Activated CD4-positive, alpha-beta T cell treated with anti-CD3 and anti-CD28 coated beads, Interleukin-10, Interleukin-2, amounts not matched to agents 100 ng/mL and 50 ng/mL, durations not matched to agents 16 hours and 8 hours (primary cell): ENCODE results near the gene GABRB1.
A peak's percentile ranks its signal among the peaks of the same experiment; 100 is the strongest.

Experiments
- DNase-seq: peaks from one replicate; pipeline ENCODE4 v3.0.0-alpha.2; 2020

GABRB1 gene

DNA sequence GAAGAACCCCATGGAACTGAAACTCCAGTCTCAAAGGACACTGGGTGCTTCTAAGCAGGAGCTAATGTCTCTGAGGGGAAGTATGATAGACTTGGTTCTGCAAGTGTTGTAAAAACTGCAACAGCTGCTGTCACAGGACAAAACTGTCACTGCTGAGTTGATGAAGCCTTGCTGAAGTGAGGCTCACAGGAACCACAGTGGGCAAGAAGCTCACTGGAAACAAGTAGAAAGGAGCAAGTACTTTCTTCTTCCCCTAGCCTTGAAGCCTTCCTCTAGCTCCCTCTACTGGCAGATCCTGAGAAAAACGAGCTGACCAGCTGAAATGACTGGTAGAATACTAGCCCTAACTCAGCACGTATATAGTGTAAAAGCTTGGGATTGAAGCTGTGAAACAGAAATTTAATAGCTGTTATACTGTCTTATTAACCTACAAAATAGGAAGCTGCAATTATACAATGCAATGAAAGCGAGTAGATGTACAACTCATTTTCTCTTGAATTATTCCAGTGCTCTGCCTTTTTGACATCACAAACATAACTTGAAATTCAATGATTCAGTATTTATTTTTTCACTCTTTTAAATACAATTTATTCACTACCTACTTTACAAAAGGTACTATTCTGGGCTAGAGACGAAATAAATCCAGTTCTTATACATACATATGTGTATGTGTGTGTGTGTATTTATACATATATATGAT is 91.4 kb downstream of the GABRB1 start:
- DNase-seq, result peak; percentile 75

DNA sequence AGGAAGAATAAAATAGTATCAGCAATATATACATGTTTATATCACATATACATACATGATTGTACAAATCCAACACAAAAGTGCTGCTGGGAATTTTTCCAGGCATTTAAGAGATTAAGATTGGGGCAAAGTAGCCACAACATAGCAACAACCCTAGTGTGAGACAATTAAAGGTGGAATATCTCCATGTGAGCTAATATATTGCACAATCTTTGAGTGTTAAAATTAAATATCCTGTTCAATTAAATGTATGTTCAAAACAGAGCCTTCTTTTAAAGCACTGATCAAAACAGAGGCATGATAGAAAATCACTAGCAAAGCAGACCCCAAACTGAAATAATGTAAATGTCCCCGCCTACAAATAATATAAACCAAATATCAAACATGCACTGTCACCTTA is 97.6 kb downstream of the GABRB1 start:
- DNase-seq, result no peak

DNA sequence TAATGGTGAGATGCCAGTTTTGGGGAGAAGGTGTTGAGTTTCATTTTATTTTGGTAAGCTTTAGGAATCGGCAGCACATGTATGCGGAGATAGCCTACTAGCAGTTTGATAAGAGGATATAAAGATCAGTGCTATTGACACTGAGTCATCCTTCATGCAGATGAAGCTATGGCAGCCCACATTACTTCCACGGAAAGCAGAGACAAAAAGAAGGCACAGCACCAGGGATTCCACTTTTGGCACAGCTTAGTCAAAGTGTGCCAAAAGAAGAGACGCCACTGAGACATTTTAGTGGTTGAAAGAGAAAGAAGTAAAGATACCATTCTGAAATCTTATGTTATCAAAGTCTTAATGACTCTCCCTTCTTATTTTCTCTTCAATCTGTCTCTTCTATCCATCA is 103.8 kb downstream of the GABRB1 start:
- no peak for DNase-seq

DNA sequence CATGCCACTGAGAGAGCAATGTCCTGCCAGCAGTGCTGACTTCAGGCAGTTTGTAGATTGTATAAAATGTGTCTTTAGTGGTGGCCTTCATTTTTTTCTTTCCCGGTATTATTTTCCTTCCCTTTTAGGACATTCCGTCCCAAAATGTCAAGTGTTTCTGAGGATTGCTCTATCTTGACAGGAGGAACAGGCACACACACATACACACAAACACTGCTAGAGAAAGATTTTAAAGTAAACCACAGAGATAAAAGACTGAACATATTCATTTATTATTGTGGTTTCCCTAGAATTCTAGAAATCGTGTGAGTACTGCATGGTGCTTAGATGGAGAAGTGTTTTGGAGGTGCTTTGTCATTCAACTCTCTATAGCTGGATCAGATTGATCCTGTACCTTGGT is 111.9 kb downstream of the GABRB1 start:
- no peak for DNase-seq

DNA sequence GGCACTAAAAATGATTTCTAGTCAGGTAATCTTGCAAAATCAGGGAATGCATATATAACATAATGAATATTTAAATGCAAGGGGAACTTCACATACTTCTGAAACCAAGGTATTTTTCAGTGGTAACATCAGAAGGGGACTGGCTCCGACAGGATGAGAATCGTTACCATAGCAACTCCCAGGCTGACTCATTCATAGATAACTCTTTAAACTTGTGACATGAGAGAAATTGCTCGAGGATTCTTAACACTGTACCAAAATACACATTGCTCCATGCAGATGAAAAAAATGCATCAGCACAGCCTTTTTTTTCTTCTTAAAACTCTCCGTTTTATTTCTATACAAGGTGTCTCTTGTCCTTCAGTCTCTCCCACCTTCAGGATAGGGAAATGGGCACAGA is 114.3 kb downstream of the GABRB1 start:
- DNase-seq, result peak; percentile 70

DNA sequence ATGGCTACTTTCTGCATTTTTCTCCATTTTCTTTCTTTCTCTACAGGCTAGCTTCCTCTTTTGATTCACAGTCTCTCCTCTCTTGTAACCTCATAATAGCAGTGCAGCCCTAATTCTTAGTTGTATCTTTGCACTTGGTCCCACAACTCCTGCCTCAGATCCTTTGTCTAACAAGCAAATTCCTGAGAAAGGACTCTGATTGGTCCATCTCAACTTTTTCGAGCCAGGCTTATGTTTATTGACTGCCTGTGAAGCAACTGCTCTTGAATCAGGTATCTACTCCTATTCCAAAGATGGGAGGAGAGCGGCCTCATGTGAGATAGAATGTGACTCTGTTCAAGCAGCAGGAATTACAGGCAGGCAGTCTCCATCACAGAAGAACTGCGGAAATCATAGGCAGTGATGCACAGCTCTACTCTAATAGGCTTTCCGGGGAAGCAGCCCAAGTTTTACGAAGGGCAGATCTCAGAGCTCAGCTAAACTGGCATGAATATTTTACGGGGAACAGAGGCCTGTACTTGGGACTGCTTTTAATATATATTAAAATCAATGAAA is 123.5 kb downstream of the GABRB1 start:
- DNase-seq, result no peak

DNA sequence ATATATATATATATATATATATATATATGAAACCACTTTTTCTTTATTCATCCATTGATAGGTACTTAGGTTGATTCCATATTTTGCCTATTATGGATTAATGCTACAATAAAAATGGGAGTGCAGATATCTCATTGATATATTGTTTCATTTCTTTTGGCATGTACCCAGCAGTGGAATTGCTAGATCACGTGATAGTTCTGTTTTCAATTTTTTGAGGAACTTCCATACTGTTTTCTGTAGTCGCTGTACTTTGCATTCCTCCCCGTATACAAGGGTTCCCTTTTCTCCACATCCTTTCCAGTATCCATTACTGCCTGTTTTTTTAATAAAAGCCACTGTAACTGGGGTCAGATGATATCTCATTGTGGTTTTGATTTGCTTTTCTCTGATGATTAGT is 124.6 kb downstream of the GABRB1 start:
- no peak for DNase-seq

DNA sequence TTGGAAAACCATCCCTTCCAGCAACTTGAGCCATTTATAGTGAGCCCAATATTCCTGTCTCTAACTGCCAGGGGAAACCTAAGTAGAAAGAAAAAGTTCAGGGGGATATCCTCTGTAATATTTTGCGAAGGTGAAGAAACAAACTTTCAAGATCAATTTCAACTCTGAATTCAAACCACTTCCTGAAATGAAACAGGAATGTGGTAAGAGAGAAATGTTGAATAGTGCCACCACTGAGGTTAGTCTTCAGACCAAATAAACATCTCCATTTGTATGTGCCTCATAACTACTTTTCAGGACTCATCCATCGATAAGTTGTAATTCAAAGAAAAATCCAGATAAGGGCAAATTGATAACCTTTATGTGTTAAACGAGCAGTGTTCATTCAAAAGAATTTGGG is 128.7 kb downstream of the GABRB1 start:
- no peak for DNase-seq

DNA sequence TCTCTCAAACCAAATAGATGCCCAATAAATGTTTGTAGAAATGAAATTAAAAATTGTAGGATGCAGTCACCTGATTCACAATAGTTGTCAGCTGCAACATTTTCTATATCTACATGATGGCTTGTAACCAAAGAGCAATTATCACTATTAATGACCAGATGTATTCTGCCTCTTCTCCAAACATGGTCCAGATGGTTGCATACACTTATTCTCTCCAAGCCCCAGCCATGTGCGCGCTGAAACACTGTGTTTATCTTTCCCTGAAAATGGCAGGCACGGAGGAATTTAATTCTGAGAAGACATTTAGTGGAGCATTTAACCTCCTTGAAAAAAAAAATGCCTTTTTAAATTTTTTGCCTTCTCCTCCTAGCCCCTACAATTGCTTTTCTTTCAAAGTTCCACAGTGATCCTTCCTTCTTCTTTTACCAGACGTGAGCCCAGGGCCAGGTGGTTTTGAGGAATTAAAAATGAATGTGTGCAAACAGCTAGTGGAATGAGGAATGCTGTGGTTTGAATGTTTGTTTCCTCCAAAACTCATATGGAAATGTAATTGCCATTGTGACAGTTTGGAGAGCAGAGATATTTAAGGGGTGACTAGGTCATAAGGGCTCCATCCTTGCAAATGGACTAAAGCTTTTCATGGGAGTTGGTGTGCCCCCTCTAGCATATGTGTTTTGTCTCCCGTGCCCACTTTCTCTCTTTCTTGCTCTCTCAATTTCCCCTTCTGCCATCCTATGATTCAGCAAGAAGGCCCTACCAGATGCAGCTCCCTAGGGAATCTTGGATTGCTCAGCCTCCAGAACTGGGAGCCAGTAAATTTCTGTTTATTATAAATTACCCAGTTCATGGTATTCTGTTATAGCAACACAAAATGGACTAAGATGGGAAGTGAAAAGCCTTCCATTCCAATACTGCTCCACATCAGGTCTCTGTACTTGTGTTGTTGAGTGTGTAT is 136.0 kb downstream of the GABRB1 start:
- no peak for DNase-seq

DNA sequence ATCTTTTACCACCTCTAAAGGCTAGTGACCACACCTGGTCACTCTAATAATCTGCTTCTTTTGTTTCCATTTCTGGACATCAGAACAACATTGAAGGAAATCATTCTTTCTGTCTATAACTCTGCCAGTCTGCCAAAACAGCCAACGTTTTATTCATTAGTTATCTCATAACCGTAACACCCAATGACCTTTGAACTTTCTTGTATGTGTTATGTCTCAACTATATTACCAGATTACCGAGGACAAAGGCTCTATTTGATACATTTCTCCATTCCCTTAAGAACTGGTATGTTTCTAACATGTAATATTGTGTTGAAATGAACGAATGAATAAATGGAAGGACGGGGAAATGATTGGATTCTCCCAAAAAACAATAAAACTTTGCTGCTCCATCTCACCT is 152.7 kb downstream of the GABRB1 start:
- DNase-seq, result no peak

DNA sequence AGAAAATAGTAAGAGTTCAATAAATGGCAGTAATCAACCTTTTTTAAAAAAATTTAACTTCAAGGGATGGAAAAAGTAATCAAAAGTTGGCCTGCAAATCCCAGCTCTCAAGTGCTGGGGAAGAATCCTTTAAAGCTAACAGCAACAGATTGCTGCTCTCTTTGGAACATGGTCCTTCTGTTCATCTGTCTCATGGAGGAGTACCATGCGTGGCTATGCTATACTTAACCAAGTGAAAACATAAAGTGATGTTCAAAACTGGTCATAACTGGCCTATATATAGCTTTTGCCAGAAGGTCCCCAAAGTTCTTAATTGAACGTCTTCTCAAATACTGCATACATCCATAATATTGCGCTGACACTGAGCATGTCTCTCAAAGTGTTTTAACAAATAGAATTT is 154.4 kb downstream of the GABRB1 start:
- no peak for DNase-seq

DNA sequence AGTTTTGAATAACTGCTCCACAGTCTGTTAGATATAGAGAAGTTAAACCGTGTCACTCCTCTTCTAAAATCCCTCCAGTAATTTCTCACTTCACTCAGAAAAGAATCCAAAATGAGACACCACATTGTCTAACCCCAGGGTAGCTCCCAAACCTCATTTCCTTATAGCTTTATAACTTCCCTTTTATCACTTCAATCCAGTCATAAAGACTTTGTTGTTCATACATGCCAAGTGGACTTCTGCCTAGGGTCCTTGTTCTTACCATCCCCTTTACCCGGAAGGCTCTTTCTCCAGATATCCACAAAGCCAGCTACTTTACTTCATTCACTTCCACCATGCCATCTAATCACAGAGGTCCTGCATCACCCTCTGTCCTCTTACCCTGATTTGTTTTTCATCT is 156.2 kb downstream of the GABRB1 start:
- no peak for DNase-seq

DNA sequence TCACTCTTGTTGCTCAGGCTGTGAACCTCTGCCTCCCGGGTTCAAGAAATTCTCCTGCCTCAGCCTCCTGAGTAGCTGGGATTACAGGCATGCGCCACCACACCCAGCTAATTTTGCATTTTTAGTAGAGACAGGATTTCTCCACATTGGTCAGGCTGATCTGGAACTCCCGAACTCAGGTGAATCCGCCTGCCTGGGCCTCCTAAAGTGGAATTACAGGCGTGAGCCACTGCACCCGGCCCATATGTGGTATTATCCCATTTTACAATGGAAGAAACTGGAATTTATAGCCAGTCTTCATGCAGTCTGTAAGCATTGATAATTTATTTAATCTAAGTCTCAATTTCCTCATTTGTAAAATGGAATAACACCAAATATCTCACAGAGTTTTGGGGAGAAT is 161.8 kb downstream of the GABRB1 start:
- DNase-seq, result no peak

DNA sequence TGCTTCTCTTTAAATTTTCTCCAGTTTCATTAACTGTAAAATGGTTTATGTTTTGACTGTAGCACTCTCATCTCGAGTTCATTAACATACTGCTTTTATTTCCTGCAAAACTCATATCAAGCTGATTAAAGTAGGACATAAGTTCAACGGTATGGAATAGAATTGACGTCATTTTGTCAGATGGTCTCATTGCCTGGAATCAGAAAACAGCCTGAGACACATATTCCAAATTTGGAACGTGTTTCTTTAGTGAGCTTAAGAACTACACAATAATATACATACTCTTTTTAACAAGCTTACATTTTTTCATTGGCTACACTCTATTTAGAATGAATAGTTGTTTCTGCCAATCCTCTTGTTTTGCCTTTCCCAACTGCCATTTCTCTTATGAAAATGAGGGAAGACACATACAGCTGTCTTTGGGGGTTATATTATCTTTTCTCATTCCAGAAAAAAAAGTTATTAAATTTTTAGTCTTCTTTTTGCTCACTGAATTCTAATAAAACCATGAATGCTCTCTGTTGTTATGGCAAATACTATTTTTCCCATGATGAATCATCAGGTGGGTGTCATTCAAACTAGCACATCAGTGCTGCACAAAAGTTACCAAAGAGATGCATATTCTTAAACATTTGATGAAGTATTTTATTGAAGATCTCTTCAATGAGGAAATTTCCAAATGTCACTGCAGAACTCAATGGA is 162.8 kb downstream of the GABRB1 start:
- DNase-seq, result no peak

DNA sequence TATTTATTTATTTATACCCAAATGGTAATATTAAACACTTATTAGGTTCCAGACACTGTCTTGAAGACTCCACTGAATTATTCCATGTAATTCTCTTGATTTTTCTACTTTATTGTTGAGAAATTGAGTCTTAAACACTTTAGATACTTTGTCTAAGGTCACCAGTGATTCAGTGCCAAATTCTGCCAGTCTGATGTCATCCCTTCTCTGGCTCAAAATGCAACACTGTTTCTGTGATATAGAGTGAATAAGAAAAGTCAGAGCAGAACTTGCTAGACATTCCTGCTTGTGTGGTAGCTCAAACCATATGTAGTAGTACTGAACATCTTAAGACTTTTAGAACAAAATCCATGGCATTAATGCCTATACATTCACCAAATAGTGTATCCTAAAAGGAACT is 164.3 kb downstream of the GABRB1 start:
- DNase-seq, result no peak

DNA sequence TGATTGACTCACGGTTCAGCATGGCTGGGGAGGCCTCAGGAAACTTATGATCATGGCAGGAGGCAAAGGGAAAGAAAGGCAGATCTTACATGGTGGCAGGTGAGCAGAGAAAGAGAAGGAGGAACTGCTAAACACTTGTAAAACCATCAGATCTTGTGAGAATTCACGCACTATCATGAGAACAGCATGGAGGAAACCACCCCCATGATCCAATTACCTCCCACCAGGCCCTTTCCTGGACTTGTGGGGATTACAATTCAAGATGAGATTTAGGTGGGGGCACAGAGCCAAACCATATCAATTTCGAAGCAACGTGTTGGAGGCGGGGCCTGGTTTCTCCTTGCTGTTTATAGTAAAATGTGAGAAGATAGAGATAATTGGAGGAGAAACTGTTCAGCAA is 167.4 kb downstream of the GABRB1 start:
- DNase-seq, result no peak

DNA sequence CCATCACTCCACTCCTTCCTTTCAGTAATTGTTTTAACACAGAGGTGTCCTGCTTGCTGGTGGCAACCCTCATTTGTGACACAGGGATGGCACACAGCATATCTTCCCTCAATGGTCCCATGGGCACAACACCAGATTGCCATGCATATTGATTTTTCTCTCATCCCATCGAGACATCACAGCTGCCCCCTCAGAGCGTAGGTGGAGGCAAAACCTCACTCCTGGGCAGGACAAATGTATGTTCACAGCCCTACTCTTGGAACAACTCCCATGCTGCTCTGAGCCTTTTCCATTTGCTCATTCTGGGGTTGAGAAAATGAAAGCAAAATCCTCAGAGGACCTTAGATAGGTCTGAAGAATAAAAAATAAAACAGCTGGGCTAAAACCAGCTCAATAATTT is 172.2 kb downstream of the GABRB1 start:
- no peak for DNase-seq

DNA sequence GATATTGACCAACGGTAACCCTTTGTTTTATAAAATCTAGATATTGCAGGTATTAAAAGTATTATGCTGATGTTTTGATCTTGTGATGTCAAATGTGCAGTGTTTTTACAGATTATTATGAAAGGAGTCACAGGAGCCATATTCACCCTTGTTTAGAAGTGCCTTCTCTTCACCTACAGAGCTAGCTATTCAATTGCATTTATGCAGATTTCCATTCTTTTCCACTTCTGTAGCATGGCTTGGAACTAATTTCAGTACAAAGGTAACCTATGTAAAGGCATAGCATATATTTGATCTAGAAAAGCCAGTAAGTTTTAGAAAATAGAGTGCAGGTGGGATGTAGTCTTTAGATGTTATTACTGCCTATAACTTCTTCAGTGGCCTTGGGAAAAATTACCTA is 176.2 kb downstream of the GABRB1 start:
- DNase-seq, result no peak

DNA sequence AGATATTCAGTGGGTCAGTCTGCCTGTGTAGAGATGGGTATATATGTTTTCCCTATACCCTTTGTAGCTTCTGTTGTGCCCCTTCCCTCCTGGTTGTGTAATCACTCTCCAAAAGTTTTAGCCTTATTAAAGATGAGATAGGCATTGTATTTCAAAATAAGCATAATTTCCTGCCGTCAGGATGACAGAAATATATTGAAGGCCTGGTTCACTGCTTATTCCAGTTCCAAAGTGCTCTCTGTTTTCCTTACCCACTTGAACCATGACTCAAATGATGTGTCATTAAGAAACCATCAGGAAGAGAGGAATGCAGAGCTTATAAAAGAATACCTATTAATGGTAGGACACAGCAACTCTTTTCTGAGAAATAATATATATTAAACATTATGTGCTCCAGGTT is 178.5 kb downstream of the GABRB1 start:
- DNase-seq, result no peak

DNA sequence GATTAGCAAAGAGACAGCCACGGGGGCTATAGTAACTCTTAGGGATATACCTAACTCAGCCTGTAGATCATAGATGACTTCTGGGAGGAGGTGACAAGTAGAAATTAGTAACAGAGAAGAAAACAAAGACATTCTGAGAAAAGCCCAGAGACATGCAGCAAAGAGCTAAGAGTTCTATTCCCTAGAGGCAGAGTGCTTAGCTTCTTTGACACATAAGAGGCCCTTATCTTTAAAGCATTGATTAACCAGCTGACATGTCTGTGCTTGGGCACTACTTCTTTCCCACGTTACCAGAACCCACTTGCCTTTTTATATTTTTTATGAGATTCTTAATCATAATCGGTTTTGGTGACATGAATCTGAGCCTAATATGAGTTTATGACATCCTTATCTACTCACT is 179.5 kb downstream of the GABRB1 start:
- DNase-seq, result no peak

DNA sequence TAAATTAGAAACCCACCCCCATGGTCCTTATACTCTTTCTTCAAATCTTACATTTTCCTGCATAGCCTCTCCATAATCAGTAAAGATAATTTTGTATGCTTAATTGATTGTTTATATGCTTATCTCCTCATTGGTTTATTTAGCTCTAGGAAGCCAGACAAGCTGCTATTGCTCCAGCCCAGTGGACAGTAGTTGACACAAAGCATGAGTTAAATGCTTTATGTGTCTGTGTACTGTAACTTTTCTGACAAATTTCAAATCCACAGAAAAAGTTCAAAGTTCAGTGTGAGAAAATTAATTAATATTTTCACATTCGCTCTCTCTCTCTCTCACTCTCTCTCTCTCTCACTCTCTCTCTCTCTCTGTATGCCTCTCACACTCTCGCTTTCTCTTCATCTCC is 181.7 kb downstream of the GABRB1 start:
- DNase-seq, result no peak

DNA sequence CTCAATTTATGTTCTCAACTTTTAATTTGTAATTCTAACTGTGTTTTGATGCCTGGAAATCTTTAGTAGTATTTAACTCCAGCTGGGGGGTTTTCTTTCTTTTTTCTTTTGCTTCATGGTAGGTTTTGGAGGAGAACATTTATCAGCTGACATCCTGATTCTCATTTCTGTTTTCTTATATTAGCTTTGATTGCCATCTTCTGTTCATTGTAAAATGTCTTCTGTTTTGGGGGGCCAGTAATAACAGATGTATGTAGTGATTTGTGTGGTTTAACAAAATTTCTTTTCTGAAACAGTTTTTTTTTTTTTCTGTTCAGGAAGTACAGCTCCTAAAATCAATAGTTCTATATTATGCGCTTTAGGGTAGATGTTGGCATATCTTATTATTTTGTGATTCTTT is 182.2 kb downstream of the GABRB1 start:
- DNase-seq, result no peak

DNA sequence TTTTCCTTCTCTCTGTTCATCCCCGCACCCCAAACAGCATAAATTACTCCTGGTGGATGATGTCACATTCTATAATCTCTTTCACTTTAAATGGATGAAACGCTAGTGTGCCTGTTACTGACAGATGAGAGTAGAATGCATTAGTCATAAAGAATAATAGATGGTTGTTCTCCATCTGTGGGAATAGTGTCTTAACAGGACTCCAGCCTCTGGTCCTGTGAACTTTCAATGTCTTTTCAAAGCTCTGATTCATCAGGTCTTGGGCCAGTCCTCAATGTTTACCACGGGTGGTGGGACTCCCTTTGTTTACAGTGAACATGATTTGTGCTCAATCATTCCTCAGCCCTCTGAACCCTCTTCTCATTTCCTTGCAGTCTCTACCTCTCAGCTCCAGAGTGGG is 182.6 kb downstream of the GABRB1 start:
- no peak for DNase-seq

DNA sequence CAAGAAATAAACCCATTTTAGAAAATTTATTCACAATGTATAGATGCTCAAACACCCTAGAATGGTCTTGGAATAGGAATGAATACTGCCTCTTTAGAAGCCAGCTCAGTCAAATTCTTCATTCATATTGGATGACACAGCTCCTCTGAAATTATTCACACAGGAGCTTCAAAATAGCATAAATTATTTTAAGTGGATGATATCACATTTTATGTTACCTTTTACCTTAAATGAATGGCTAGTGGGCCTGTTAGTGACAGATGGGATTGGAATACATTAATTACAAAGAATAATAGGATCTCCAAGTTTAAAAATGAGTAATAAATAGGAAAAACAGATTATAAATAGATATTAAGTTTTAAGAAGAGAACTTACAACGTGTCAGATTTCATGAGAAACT is 184.4 kb downstream of the GABRB1 start:
- no peak for DNase-seq
